Brain microvascular endothelial cell (primary cell): Measurements from ENCODE around the gene TGOLN2.
"Not testable (repeated sequence)": the region's sequence is repeated elsewhere in the genome, so short reads cannot be mapped to it uniquely, and the experiment has no call there.

Source experiments
- DNase-seq: peaks from one replicate; pipeline ENCODE4 v3.0.0-alpha.2; 2020
- H3K27ac ChIP-seq: fragments of 250-450 bp; sonication (Bioruptor Pico); 2 replicates; pipeline ENCODE4 v1.5.1; 2020; ENCODE audit warnings: mild to moderate bottlenecking, moderate library complexity
- H3K27me3 ChIP-seq: fragments of 250-450 bp; sonication (Bioruptor Pico); replicated peaks from 2 replicates; pipeline ENCODE4 v1.5.1; 2020; ENCODE audit warnings: mild to moderate bottlenecking
- H3K36me3 ChIP-seq: fragments of 250-450 bp; sonication (Bioruptor Pico); replicated peaks from 2 replicates; pipeline ENCODE4 v1.5.1; 2020; ENCODE audit warnings: mild to moderate bottlenecking
- H3K4me3 ChIP-seq: 2 replicates; pipeline ENCODE4 v1.5.1; 2011; ENCODE audit warnings: low read depth, mild to moderate bottlenecking, control low read depth, low read length, moderate library complexity
- CTCF ChIP-seq: IDR thresholded peaks from 2 replicates; pipeline ENCODE4 v1.5.1; 2011; ENCODE audit warnings: low read depth, mild to moderate bottlenecking, moderate library complexity, low read length, control low read depth, inconsistent platforms; ENCODE audit errors: missing control alignments
- in situ Hi-C: cut with HindIII; loops from 2 replicates; pipeline ENCODE4 v1.10.0; 2017; ENCODE audit warnings: low sequenced_read_pairs, low pct_ligation_motif_present

The TGOLN2 gene

GRCh38 chr2:85323351-85323987 is 4.3 kb downstream of the TGOLN2 start:
- no peaks in the 10 kb centered on the region for H3K27me3 ChIP-seq
- DNase-seq, result no peak
- peaks cover 50% of the 10 kb centered on the region for H3K36me3 ChIP-seq
- H3K27ac ChIP-seq, result no peak overlapping the region
- TF ChIP-seq CTCF, result no peak
- no peak overlapping the region for H3K4me3 ChIP-seq
- in situ Hi-C loops, result no loop called here

- H3K27ac ChIP-seq, result no peak overlapping the region
- H3K4me3 ChIP-seq, result no peak overlapping the region
- no peak for TF ChIP-seq CTCF
- no peaks in the 10 kb centered on the region for H3K27me3 ChIP-seq
- DNase-seq, result no peak
- in situ Hi-C loops, result no loop called here
- H3K36me3 ChIP-seq, result peaks cover 50% of the 10 kb centered on the region
Observed at GRCh38 chr2:85319796-85320195, 8.0 kb downstream of the TGOLN2 start.

- peak overlapping the region; percentile 27 for H3K27ac ChIP-seq
Observed at GRCh38 chr2:85318222-85319074, 9.3 kb downstream of the TGOLN2 start.

GRCh38 chr2:85315921-85316320 is 11.9 kb downstream of the TGOLN2 start:
- H3K27me3 ChIP-seq, in situ Hi-C loops, DNase-seq, H3K4me3 ChIP-seq, H3K27ac ChIP-seq: not testable (repeated sequence)
- H3K36me3 ChIP-seq, result peaks cover 17% of the 10 kb centered on the region

More at GRCh38 chr2:85318222-85319074, 9.3 kb downstream of the TGOLN2 start:
- Histone ChIP-seq H3K36me3 (peaks cover 38% of the 10 kb centered on the region), H3K4me3 (no peak overlapping the region), H3K27me3 (no peaks in the 10 kb centered on the region)
- TF ChIP-seq CTCF, result no peak
- in situ Hi-C loops, result no loop called here
- DNase-seq, result peak; percentile 74

- no peak for TF ChIP-seq CTCF
- Histone ChIP-seq H3K27me3 (no peaks in the 10 kb centered on the region), H3K36me3 (peaks cover 11% of the 10 kb centered on the region), H3K4me3 (no peak overlapping the region), H3K27ac (no peak overlapping the region)
- in situ Hi-C loops, result no loop called here
- no peak for DNase-seq
Observed at GRCh38 chr2:85314884-85315242, 12.9 kb downstream of the TGOLN2 start.

GRCh38 chr2:85312404-85312803 is 15.4 kb downstream of the TGOLN2 start:
- Histone ChIP-seq H3K27ac (no peak overlapping the region), H3K27me3 (no peaks in the 10 kb centered on the region), H3K36me3 (peaks cover 5% of the 10 kb centered on the region), H3K4me3 (no peak overlapping the region)
- DNase-seq, result peak; percentile 61
- no peak for TF ChIP-seq CTCF
- in situ Hi-C loops, result no loop called here
